GM19397 (cell line): ENCODE results near the gene DLG5.

Source experiments
- ATAC-seq: cut with Tn5 transposase; IDR thresholded peaks from one replicate; pipeline ENCODE4 v1.9.1; 2021; ENCODE audit warnings: mild to moderate bottlenecking, moderate library complexity; ENCODE audit not compliant: unreplicated experiment

DLG5 gene

GRCh38 chr10:77868523-77868922 is 58.0 kb downstream of the DLG5 start:
- ATAC-seq: no peak

- no peak for ATAC-seq
Observed at GRCh38 chr10:77867124-77867719, 59.3 kb downstream of the DLG5 start.

GRCh38 chr10:77866598-77866997 is 60.0 kb downstream of the DLG5 start:
- no peak for ATAC-seq

- ATAC-seq: no peak
Observed at GRCh38 chr10:77865580-77866324, 60.8 kb downstream of the DLG5 start.

GRCh38 chr10:77864151-77864851 is 62.3 kb downstream of the DLG5 start:
- ATAC-seq: no peak

- no peak for ATAC-seq
Observed at GRCh38 chr10:77863446-77863845, 63.1 kb downstream of the DLG5 start.

- no peak for ATAC-seq
Observed at GRCh38 chr10:77862595-77862994, 64.0 kb downstream of the DLG5 start.

- ATAC-seq: no peak
Observed at GRCh38 chr10:77861366-77861765, 65.2 kb downstream of the DLG5 start.

GRCh38 chr10:77859865-77860282 is 66.7 kb downstream of the DLG5 start:
- no peak for ATAC-seq

GRCh38 chr10:77859200-77859864 is 67.2 kb downstream of the DLG5 start:
- ATAC-seq: no peak

GRCh38 chr10:77857272-77857671 is 69.3 kb downstream of the DLG5 start:
- ATAC-seq: no peak

- no peak for ATAC-seq
Observed at GRCh38 chr10:77856566-77856965, 70.0 kb downstream of the DLG5 start.

- ATAC-seq: no peak
Observed at GRCh38 chr10:77855404-77856155, 71.0 kb downstream of the DLG5 start.

- ATAC-seq: no peak
Observed at GRCh38 chr10:77854115-77854514, 72.4 kb downstream of the DLG5 start.

- ATAC-seq: no peak
Observed at GRCh38 chr10:77853256-77853655, 73.3 kb downstream of the DLG5 start.

- no peak for ATAC-seq
Observed at GRCh38 chr10:77850620-77851231, 75.8 kb downstream of the DLG5 start.

- ATAC-seq: no peak
Observed at GRCh38 chr10:77849039-77849664, 77.4 kb downstream of the DLG5 start.

- peak; percentile 59 for ATAC-seq
Observed at GRCh38 chr10:77846718-77847311, 79.7 kb downstream of the DLG5 start.

GRCh38 chr10:77845451-77845850 is 81.1 kb downstream of the DLG5 start:
- no peak for ATAC-seq
